Articular chondrocyte of knee joint (primary cell): Measurements from ENCODE around the gene ITGB3. TPM values are rescaled to one million over a fixed set of nuclear protein-coding genes. Genes with fewer than 3 reads are reported as not detected.

Experiments used
- small RNA-seq: library from RNA; depleted of rRNA; stranded (forward); fragments of <200 nt; gene quantifications from one replicate; pipeline ENCODE3, GENCODE V24; 2012
- total RNA-seq: library from RNA; depleted of rRNA; stranded (reverse); fragments of >200 nt; gene quantifications from 2 replicates; pipeline ENCODE4 v1.2.3, GENCODE V29; 2012

Gene ITGB3
- 22.7 and 27.6 TPM in 2 replicates for total RNA-seq

GRCh38 chr17:47253541-47254402 lies at the start of gene ITGB3:
ITGB3 (plus strand) TSS chr17:47253827; CDS start chr17:47253862, 35 bp downstream.

GRCh38 chr17:47208744-47209488 lies 44.7 kb upstream of the ITGB3 start, which contains the start of gene MYL4:
MYL4 (plus strand) TSS chr17:47209348; CDS start chr17:47209423, 75 bp downstream.

GRCh38 chr17:47323382-47324223 lies 70.0 kb downstream of the ITGB3 start, which contains the start of gene EFCAB13:
EFCAB13 (plus strand) TSS chr17:47323955; CDS start chr17:47328354, 4,399 bp downstream.

Small RNA genes lying within 50 kb of the gene (small RNA-seq; reads per million reads assigned to genes)
- not detected for gene RNU7-186P

Other genes with a start within 250 kb of the ITGB3 start
- 117 and 119 TPM in 2 replicates for gene CDC27, start 64.5 kb upstream of the ITGB3 start, total RNA-seq
- 0.22 TPM in 1 of 2 replicates, not detected in the other for gene MYL4, start 44.5 kb upstream of the ITGB3 start, total RNA-seq
- gene EFCAB13, start 70.1 kb downstream of the ITGB3 start, total RNA-seq = 7.6 and 8.5 TPM in 2 replicates